Muscle layer of duodenum (tissue), 2 donors: ENCODE data around the gene NOTCH3.

Source experiments
- H3K27ac ChIP-seq: one replicate; pipeline ENCODE4 v1.7.0; 2013; ENCODE audit warnings: mild to moderate bottlenecking, low read length
- H3K27me3 ChIP-seq: one replicate; pipeline ENCODE4 v1.7.0; 2013; ENCODE audit warnings: low read depth, mild to moderate bottlenecking, control low read depth, low read length
- H3K36me3 ChIP-seq, 2 donors: one replicate each; pipeline ENCODE4 v1.7.0; 2013; ENCODE audit warnings: low read length in 2 of 2, control low read depth in 1 of 2, mild to moderate bottlenecking in 1 of 2; ENCODE audit not compliant: insufficient read depth in 2 of 2, control insufficient read depth in 1 of 2
- H3K4me1 ChIP-seq, 2 donors: one replicate each; pipeline ENCODE4 v1.7.0; 2013; ENCODE audit warnings: low read length in 2 of 2, mild to moderate bottlenecking in 2 of 2, control low read depth in 1 of 2, moderate library complexity in 1 of 2; ENCODE audit not compliant: insufficient read depth in 2 of 2, control insufficient read depth in 1 of 2
- H3K4me3 ChIP-seq, 2 donors: one replicate each; pipeline ENCODE4 v1.7.0; 2013; ENCODE audit warnings: low read length in 2 of 2, low read depth in 1 of 2, mild to moderate bottlenecking in 1 of 2
- H3K9me3 ChIP-seq, 2 donors: one replicate each; pipeline ENCODE4 v1.7.0; 2013; ENCODE audit warnings: low read length in 2 of 2, control low read depth in 1 of 2, mild to moderate bottlenecking in 1 of 2; ENCODE audit not compliant: control insufficient read depth in 1 of 2
- donor health status: healthy.

NOTCH3 gene

GRCh38 chr19:15170345-15170744 lies 30.4 kb downstream of the NOTCH3 start:
- no peaks in the 10 kb centered on the region for H3K4me1 ChIP-seq
- no peaks in the 10 kb centered on the region for H3K27me3 ChIP-seq
- no peak overlapping the region for H3K27ac ChIP-seq
- H3K36me3 ChIP-seq = peaks cover 0 to 7% of the 10 kb centered on the region in 2 donors
- H3K4me3 ChIP-seq = no peak overlapping the region
- peaks cover 0 to 16% of the 10 kb centered on the region in 2 donors for H3K9me3 ChIP-seq

GRCh38 chr19:15169541-15170285 lies 31.1 kb downstream of the NOTCH3 start:
- peaks cover 0 to 13% of the 10 kb centered on the region in 2 donors for H3K36me3 ChIP-seq
- peaks cover 0 to 22% of the 10 kb centered on the region in 2 donors for H3K9me3 ChIP-seq
- no peak overlapping the region for H3K4me3 ChIP-seq
- H3K4me1 ChIP-seq = no peaks in the 10 kb centered on the region
- H3K27me3 ChIP-seq = no peaks in the 10 kb centered on the region
- no peak overlapping the region for H3K27ac ChIP-seq

- Histone ChIP-seq H3K36me3 (peaks cover 0 to 13% of the 10 kb centered on the region in 2 donors), H3K4me3 (no peak overlapping the region), H3K27ac (no peak overlapping the region), H3K9me3 (peaks cover 0 to 28% of the 10 kb centered on the region in 2 donors), H3K27me3 (no peaks in the 10 kb centered on the region), H3K4me1 (no peaks in the 10 kb centered on the region)
Measured at GRCh38 chr19:15166700-15167099, 34.1 kb downstream of the NOTCH3 start.

GRCh38 chr19:15161028-15161984 lies 39.5 kb downstream of the NOTCH3 start:
- Histone ChIP-seq H3K4me3 (no peak overlapping the region), H3K27ac (no peak overlapping the region), H3K9me3 (peaks cover 4 to 32% of the 10 kb centered on the region in 2 donors), H3K36me3 (peaks cover 0 to 13% of the 10 kb centered on the region in 2 donors), H3K27me3 (no peaks in the 10 kb centered on the region), H3K4me1 (no peaks in the 10 kb centered on the region)

- H3K9me3 ChIP-seq = peaks cover 7 to 15% of the 10 kb centered on the region in 2 donors
- H3K27ac ChIP-seq = no peak overlapping the region
- H3K4me3 ChIP-seq = no peak overlapping the region
- H3K36me3 ChIP-seq = no peaks in the 10 kb centered on the region
- H3K27me3 ChIP-seq = no peaks in the 10 kb centered on the region
- H3K4me1 ChIP-seq = no peaks in the 10 kb centered on the region
Measured at GRCh38 chr19:15159251-15159650, 41.5 kb downstream of the NOTCH3 start.

GRCh38 chr19:15156391-15156790 lies 44.4 kb downstream of the NOTCH3 start:
- H3K27ac ChIP-seq = no peak overlapping the region
- H3K4me1 ChIP-seq = no peaks in the 10 kb centered on the region
- peaks cover 10 to 15% of the 10 kb centered on the region in 2 donors for H3K9me3 ChIP-seq
- no peaks in the 10 kb centered on the region for H3K27me3 ChIP-seq
- no peak overlapping the region for H3K4me3 ChIP-seq
- H3K36me3 ChIP-seq = no peaks in the 10 kb centered on the region

GRCh38 chr19:15155296-15155695 lies 45.5 kb downstream of the NOTCH3 start:
- H3K36me3 ChIP-seq = no peaks in the 10 kb centered on the region
- peaks cover 10 to 15% of the 10 kb centered on the region in 2 donors for H3K9me3 ChIP-seq
- H3K27ac ChIP-seq = no peak overlapping the region
- H3K4me3 ChIP-seq = no peak overlapping the region
- no peaks in the 10 kb centered on the region for H3K27me3 ChIP-seq
- H3K4me1 ChIP-seq = no peaks in the 10 kb centered on the region

GRCh38 chr19:15154002-15154612 lies 46.7 kb downstream of the NOTCH3 start:
- peaks cover 8 to 10% of the 10 kb centered on the region in 2 donors for H3K9me3 ChIP-seq
- H3K4me3 ChIP-seq = no peak overlapping the region
- H3K4me1 ChIP-seq = no peaks in the 10 kb centered on the region
- H3K27ac ChIP-seq = no peak overlapping the region
- no peaks in the 10 kb centered on the region for H3K27me3 ChIP-seq
- no peaks in the 10 kb centered on the region for H3K36me3 ChIP-seq

GRCh38 chr19:15149737-15150136 lies 51.1 kb downstream of the NOTCH3 start:
- no peak overlapping the region for H3K4me3 ChIP-seq
- no peaks in the 10 kb centered on the region for H3K36me3 ChIP-seq
- no peak overlapping the region for H3K27ac ChIP-seq
- H3K27me3 ChIP-seq = no peaks in the 10 kb centered on the region
- H3K4me1 ChIP-seq = no peaks in the 10 kb centered on the region
- peaks cover 5 to 6% of the 10 kb centered on the region in 2 donors for H3K9me3 ChIP-seq

GRCh38 chr19:15147090-15147489 lies 53.7 kb downstream of the NOTCH3 start:
- H3K9me3 ChIP-seq = no peaks in the 10 kb centered on the region

GRCh38 chr19:15144046-15144646 lies 56.6 kb downstream of the NOTCH3 start:
- Histone ChIP-seq H3K27me3 (no peaks in the 10 kb centered on the region), H3K4me1 (no peaks in the 10 kb centered on the region), H3K27ac (no peak overlapping the region), H3K4me3 (no peak overlapping the region), H3K36me3 (no peaks in the 10 kb centered on the region), H3K9me3 (peaks cover 0 to 5% of the 10 kb centered on the region in 2 donors)

More at GRCh38 chr19:15147090-15147489, 53.7 kb downstream of the NOTCH3 start:
- Histone ChIP-seq H3K4me3 (no peak overlapping the region), H3K27ac (no peak overlapping the region), H3K4me1 (no peaks in the 10 kb centered on the region), H3K36me3 (no peaks in the 10 kb centered on the region), H3K27me3 (no peaks in the 10 kb centered on the region)
